Left lung (tissue), 10 donors: ENCODE measurements around the gene CYFIP1. TPM values are rescaled to one million over a fixed set of nuclear protein-coding genes. Genes with fewer than 3 reads are reported as not detected.

Experiments
- ATAC-seq: fragments of 200-7000 bp; cut with Tn5 transposase; one replicate; pipeline ENCODE4 v1.9.1; 2020; ENCODE audit warnings: moderate library complexity
- DNase-seq, 4 donors: peaks; one replicate each; pipeline ENCODE4 v3.0.0-alpha.2; 2013 to 2020
- H3K27ac ChIP-seq, 2 donors: fragments of 200-600 bp; sonication (generic) in 1 of 2; one replicate each; pipeline versions ENCODE4 v1.5.0 to v1.8.0; 2020 to 2021
- H3K27me3 ChIP-seq, 2 donors: fragments of 200-600 bp; sonication (generic) in 1 of 2; one replicate each; pipeline versions ENCODE4 v1.5.0 to v1.8.0; 2020 to 2021
- H3K36me3 ChIP-seq, 2 donors: fragments of 200-600 bp; sonication (generic) in 1 of 2; one replicate each; pipeline versions ENCODE4 v1.5.0 to v1.8.0; 2020 to 2021
- H3K4me1 ChIP-seq, 2 donors: fragments of 200-600 bp; one replicate each; pipeline ENCODE4 v1.8.0; 2021
- H3K4me3 ChIP-seq, 2 donors: fragments of 200-600 bp; sonication (generic) in 1 of 2; one replicate each; pipeline versions ENCODE4 v1.5.0 to v1.8.0; 2020 to 2021; ENCODE audit warnings: mild to moderate bottlenecking in 1 of 2
- H3K9me3 ChIP-seq, 2 donors: fragments of 200-600 bp; sonication (generic) in 1 of 2; one replicate each; pipeline versions ENCODE4 v1.5.0 to v1.8.0; 2020 to 2021
- intact Hi-C, 2 donors: fragments of 100-400 bp; cut with DNase I; formaldehyde crosslinking; loops; one replicate each; pipeline versions ENCODE4 v1.11.2 to v1.14.2; 2022
- polyA plus RNA-seq, 6 donors: library from polyadenylated mRNA; unstranded; fragments of 120-200 nt; gene quantifications; one replicate each; pipeline ENCODE4 v1.2.1, GENCODE V29; 2013; ENCODE audit not compliant: insufficient read length in 6 of 6
- total RNA-seq, 2 donors: library from RNA; stranded (reverse); fragmentation: NEBNext Ultra II Directional; extraction: Animal tissue kit (Norgen Biotek cat#: 25700); gene quantifications; one replicate each; pipeline ENCODE4 v1.2.1, GENCODE V29; 2021
- TF ChIP-seq, protein P1 (sequence below), 2 donors: fragments of 200-600 bp; sonication (generic) in 1 of 2; IDR thresholded peaks; one replicate each; pipeline versions ENCODE4 v1.5.0 to v1.8.0; 2021; ENCODE audit warnings: antibody characterized with exemption in 2 of 2
- donor health status: DM: no; HTN: yes; CAD: no.
- donor health status: DM: no; HTN: no; CAD: no.

The CYFIP1 gene
- total and polyA plus RNA-seq, 8 donors: 85.6 to 164 (median 92.3) TPM

DNA sequence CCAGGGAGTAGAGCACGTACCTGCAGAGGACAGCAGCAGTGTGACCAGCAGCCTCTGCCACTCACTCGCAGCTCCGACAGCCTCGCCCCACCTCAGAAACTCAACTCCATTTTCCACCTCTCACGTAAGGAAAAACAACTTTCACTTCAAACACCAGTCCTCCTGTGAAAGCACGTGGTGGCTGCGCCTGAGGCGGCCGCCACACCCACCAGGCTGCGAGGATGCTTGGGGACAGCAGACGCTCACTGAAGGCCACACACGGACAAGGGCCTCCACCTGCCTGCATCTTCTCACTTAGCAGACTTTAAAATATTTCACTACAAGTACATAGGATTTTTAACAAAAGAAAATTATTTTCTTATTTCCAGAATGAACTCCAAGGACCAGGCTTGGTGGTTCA, 67.9 kb downstream of the CYFIP1 start:
- no peaks in the 10 kb centered on the region for H3K4me1 ChIP-seq
- H3K27ac ChIP-seq: no peak overlapping the region
- no peak overlapping the region for H3K4me3 ChIP-seq
- no peaks in the 10 kb centered on the region for H3K27me3 ChIP-seq
- DNase-seq (no peak), ATAC-seq (no peak)
- peaks cover 0 to 100% of the 10 kb centered on the region in 2 donors for H3K36me3 ChIP-seq
- TF ChIP-seq, protein P1, sequence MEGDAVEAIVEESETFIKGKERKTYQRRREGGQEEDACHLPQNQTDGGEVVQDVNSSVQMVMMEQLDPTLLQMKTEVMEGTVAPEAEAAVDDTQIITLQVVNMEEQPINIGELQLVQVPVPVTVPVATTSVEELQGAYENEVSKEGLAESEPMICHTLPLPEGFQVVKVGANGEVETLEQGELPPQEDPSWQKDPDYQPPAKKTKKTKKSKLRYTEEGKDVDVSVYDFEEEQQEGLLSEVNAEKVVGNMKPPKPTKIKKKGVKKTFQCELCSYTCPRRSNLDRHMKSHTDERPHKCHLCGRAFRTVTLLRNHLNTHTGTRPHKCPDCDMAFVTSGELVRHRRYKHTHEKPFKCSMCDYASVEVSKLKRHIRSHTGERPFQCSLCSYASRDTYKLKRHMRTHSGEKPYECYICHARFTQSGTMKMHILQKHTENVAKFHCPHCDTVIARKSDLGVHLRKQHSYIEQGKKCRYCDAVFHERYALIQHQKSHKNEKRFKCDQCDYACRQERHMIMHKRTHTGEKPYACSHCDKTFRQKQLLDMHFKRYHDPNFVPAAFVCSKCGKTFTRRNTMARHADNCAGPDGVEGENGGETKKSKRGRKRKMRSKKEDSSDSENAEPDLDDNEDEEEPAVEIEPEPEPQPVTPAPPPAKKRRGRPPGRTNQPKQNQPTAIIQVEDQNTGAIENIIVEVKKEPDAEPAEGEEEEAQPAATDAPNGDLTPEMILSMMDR (IDR thresholded peaks at IDR 0.05): no peak
- H3K9me3 ChIP-seq: no peaks in the 10 kb centered on the region
- intact Hi-C loops: no loop called here

DNA sequence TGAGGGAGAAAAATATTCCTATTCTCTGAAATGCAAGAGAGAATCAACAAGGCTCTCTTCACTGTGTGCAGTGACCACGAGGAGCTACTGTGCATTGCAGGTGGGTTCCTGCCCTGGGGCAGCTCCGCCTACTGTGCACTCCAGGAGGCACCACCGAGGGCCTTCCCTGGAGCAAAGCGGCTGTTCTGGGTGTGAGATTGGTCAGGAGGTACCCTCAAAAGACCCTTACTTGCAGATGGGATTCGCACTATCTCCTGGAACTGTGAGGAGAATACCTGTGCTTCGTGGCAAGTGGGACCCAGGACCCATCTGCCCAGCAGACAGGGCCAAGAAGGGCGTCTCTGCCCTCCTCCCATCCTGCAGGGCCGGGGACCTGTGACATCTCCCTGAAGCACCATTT, 68.9 kb downstream of the CYFIP1 start:
- Histone ChIP-seq H3K4me1 (no peaks in the 10 kb centered on the region), H3K9me3 (no peaks in the 10 kb centered on the region), H3K36me3 (peaks cover 0 to 98% of the 10 kb centered on the region in 2 donors), H3K4me3 (no peak overlapping the region), H3K27me3 (no peaks in the 10 kb centered on the region), H3K27ac (no peak overlapping the region)
- TF ChIP-seq, protein P1 (IDR thresholded peaks at IDR 0.05): no peak
- ATAC-seq (no peak), DNase-seq (no peak)
- intact Hi-C loops: no loop called here

DNA sequence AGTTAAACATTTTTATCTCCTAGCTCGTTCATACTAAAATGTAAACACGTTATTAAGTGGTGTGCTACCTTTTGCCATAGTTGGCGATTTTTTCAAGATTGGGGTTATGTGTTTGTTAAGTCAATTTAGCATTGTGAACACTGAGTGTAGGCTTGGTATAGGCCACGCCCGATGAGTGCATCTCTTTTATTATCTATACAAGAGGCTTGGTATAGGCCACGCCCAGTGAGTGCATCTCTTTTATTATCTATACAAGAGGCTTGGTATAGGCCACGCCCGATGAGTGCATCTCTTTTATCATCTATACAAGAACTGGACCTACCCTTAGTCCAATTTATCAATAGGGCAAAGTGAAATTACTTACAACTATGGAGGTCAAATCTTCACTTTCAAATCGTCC, 71.3 kb downstream of the CYFIP1 start:
- no peak overlapping the region for H3K4me3 ChIP-seq
- no peak for DNase-seq
- no peaks in the 10 kb centered on the region for H3K27me3 ChIP-seq
- no peaks in the 10 kb centered on the region for H3K9me3 ChIP-seq
- H3K27ac ChIP-seq: no peak overlapping the region
- H3K4me1 ChIP-seq: no peaks in the 10 kb centered on the region
- intact Hi-C loops: no loop called here
- peaks cover 0 to 98% of the 10 kb centered on the region in 2 donors for H3K36me3 ChIP-seq
- TF ChIP-seq, protein P1 (IDR thresholded peaks at IDR 0.05): no peak
- no peak for ATAC-seq

DNA sequence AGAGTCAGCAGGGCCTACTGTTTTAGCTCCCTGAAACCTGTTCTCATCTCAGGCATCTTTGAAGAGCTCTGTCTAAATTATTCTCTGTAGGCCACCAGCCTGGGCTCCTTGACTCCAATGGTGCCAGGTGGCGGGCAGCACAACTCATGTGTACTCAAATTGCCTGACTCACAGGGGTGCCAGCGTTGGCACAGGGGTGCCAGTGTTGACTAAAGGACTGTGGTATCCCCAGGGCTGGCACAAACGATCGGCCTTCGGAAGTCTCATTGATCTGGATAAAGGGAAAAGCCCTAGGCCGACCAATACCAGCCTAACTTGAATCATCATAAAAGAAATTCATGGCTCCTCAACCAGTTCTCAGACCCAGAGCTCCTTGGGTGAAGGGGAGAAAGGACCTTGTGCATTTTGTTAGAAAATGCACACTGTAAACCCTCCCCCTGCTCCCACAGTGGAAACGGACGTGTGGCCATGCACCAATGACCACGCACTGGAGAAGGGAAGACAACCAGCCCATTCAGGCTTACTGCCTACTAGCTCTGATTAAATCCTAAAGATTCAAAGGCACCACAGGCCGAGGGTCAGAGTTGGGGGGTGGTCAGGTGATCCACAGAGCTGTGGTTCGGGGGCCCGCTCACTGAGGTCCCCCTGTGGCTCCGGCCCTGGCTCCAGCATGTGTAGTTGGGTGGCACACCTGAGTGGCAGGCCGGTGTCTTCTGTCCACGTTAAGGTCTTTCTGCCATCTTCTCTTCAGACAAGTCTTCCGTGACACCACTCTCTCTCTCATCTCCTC, 72.8 kb downstream of the CYFIP1 start:
- TF ChIP-seq, protein P1 (IDR thresholded peaks at IDR 0.05): no peak
- no peak overlapping the region for H3K4me3 ChIP-seq
- H3K36me3 ChIP-seq: peaks cover 0 to 98% of the 10 kb centered on the region in 2 donors
- H3K9me3 ChIP-seq: no peaks in the 10 kb centered on the region
- no peaks in the 10 kb centered on the region for H3K27me3 ChIP-seq
- no peak for DNase-seq
- no peaks in the 10 kb centered on the region for H3K4me1 ChIP-seq
- H3K27ac ChIP-seq: no peak overlapping the region
- no peak for ATAC-seq
- intact Hi-C loops: no loop called here

DNA sequence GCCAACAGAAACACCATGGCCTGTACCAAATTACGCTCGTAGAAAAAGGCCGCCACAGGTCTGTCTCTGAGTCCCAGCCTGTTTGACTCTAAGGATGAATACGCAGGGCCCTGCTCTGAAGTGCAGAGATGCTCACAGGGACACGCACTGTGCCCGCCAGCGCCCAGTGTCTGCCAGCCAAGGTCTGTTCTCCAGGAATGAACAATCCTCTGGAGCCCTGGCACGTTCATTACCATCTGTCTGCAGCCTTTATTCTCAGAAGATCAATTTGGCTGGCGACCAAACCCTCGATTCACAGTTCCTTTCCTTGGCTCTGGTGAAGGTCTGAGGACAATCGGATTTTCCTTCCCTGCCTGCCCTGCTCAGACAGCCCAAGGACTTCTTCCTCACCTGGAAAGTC, 75.4 kb downstream of the CYFIP1 start:
- no peak for ATAC-seq
- intact Hi-C loops: no loop called here
- H3K27me3 ChIP-seq: no peaks in the 10 kb centered on the region

More for the DNA sequence above, 75.4 kb downstream of the CYFIP1 start:
- Histone ChIP-seq H3K36me3 (peaks cover 0 to 98% of the 10 kb centered on the region in 2 donors), H3K9me3 (no peaks in the 10 kb centered on the region), H3K27ac (no peak overlapping the region), H3K4me1 (no peaks in the 10 kb centered on the region), H3K4me3 (no peak overlapping the region)
- TF ChIP-seq, protein P1 (IDR thresholded peaks at IDR 0.05): no peak
- DNase-seq: no peak
